Measurements from ENCODE around the gene STAM2. TPM values are rescaled to one million over a fixed set of nuclear protein-coding genes. Genes with fewer than 3 reads are reported as not detected.
"Not testable (repeated sequence)": the region's sequence is repeated elsewhere in the genome, so short reads cannot be mapped to it uniquely, and the experiment has no call there.

Gene STAM2
- total and polyA plus RNA-seq, 4 experiments from 2014 or later: 2.9 to 25.3 (median 12.5) TPM

GRCh38 chr2:152186262-152186661 lies 10.7 kb upstream of the STAM2 start:
- Mint-ChIP-seq H3K9me3 (peaks cover 0 to 6% (median 0%) of the 10 kb centered on the region in 8 donors), H3K27me3 (peaks cover 19% of the 10 kb centered on the region in 2 donors), H3K4me1 (peaks cover 0 to 8% (median 3%) of the 10 kb centered on the region in 4 donors), H3K4me3 (no peak overlapping the region), H3K36me3 (no peaks in the 10 kb centered on the region), H3K27ac (no peak overlapping the region)
- ChIA-PET POLR2A (ENCODE audit: partially characterized antibody) (no interaction called here), CTCF (ENCODE audit: partially characterized antibody) (interaction anchor here (3.4 kb wide), 1 partner anchor 10 kb away, joined by 14 read pairs; the partner anchor contains the start of gene STAM2)
- no peak for DNase-seq
- no peak overlapping the region for H3K4me3 ChIP-seq (ENCODE audit: low read length in 2 of 2)
- intact Hi-C loops (cut with micrococcal nuclease): no loop called here
- H3K36me3 ChIP-seq (ENCODE audit: insufficient read depth, low read length): no peaks in the 10 kb centered on the region
- H3K27me3 ChIP-seq (ENCODE audit: insufficient read depth, low read length): no peaks in the 10 kb centered on the region
- no peak overlapping the region for H3K27ac ChIP-seq (ENCODE audit: low read depth, low read length)
- no peaks in the 10 kb centered on the region for H3K9me3 ChIP-seq (ENCODE audit: control insufficient read depth in 1 of 2, low read length in 2 of 2)
- no peaks in the 10 kb centered on the region for H3K4me1 ChIP-seq (ENCODE audit: insufficient read depth, low read length)

GRCh38 chr2:152183401-152184073 lies 8.0 kb upstream of the STAM2 start:
- no peak for DNase-seq
- POLR2A ChIA-PET (ENCODE audit: partially characterized antibody): no interaction called here
- Histone ChIP-seq H3K27me3 (ENCODE audit: insufficient read depth, low read length) (no peaks in the 10 kb centered on the region), H3K27ac (ENCODE audit: low read depth, low read length) (no peak overlapping the region), H3K36me3 (ENCODE audit: insufficient read depth, low read length) (no peaks in the 10 kb centered on the region), H3K9me3 (ENCODE audit: control insufficient read depth in 1 of 2, low read length in 2 of 2) (no peaks in the 10 kb centered on the region), H3K4me3 (ENCODE audit: low read length in 2 of 2) (no peak overlapping the region), H3K4me1 (ENCODE audit: insufficient read depth, low read length) (no peaks in the 10 kb centered on the region)
- no peak overlapping the region for H3K27ac Mint-ChIP-seq
- H3K36me3 Mint-ChIP-seq: no peaks in the 10 kb centered on the region
- H3K9me3 Mint-ChIP-seq: peaks cover 0 to 6% (median 0%) of the 10 kb centered on the region in 8 donors
- peaks cover 0 to 8% (median 3%) of the 10 kb centered on the region in 4 donors for H3K4me1 Mint-ChIP-seq
- intact Hi-C loops (cut with micrococcal nuclease): no loop called here
- H3K4me3 Mint-ChIP-seq: no peak overlapping the region
- CTCF ChIA-PET (ENCODE audit: partially characterized antibody): interaction anchor here (0.7 kb wide), 1 partner anchor 499 kb away, joined by 3 read pairs; no protein-coding TSS in a partner anchor
- peaks cover 13 to 16% of the 10 kb centered on the region in 2 donors for H3K27me3 Mint-ChIP-seq

GRCh38 chr2:152177667-152178066 lies 2.1 kb upstream of the STAM2 start:
- CTCF ChIA-PET (ENCODE audit: partially characterized antibody): not testable (repeated sequence)

GRCh38 chr2:152176113-152176714 lies 651 bp upstream of the STAM2 start:
- H3K27ac ChIP-seq (ENCODE audit: low read depth, low read length): peak overlapping the region; percentile 91
- CTCF ChIA-PET (ENCODE audit: partially characterized antibody): interaction anchor here (0.6 to 6.5 kb wide), 28 partner anchors 9 to 1345 kb away, joined by 3 to 115 read pairs (median 4); partner anchors contain the start of genes ARL6IP6 and FMNL2

More at GRCh38 chr2:152177667-152178066, 2.1 kb upstream of the STAM2 start:
- intact Hi-C loops (cut with micrococcal nuclease): loop anchor here (2.0 kb wide), 2 partner anchors 141 to 1341 kb away; no protein-coding TSS in a partner anchor
- not testable (repeated sequence) for H3K36me3 ChIP-seq (ENCODE audit: insufficient read depth, low read length); DNase-seq; H3K27ac Mint-ChIP-seq; H3K27me3 ChIP-seq (ENCODE audit: insufficient read depth, low read length); H3K4me3 ChIP-seq (ENCODE audit: low read length in 2 of 2); H3K27ac ChIP-seq (ENCODE audit: low read depth, low read length); H3K9me3 Mint-ChIP-seq; H3K9me3 ChIP-seq (ENCODE audit: control insufficient read depth in 1 of 2, low read length in 2 of 2); H3K27me3 Mint-ChIP-seq
- Mint-ChIP-seq H3K4me1 (peaks cover 14 to 37% (median 22%) of the 10 kb centered on the region in 4 donors), H3K4me3 (peak overlapping the region in 2 of 8 donors; percentile 46 to 57), H3K36me3 (peaks cover 0 to 18% of the 10 kb centered on the region in 2 donors)
- POLR2A ChIA-PET (ENCODE audit: partially characterized antibody): interaction anchor here (0.7 to 3.2 kb wide), 2 partner anchors 540 to 1299 kb away, joined by 4 to 25 read pairs; partner anchors contain the start of genes ARL6IP6 and PRPF40A
- peaks cover 25% of the 10 kb centered on the region for H3K4me1 ChIP-seq (ENCODE audit: insufficient read depth, low read length)

GRCh38 chr2:152175012-152175367 lies 573 bp downstream of the STAM2 start:
- peaks cover 0 to 18% of the 10 kb centered on the region in 2 donors for H3K36me3 Mint-ChIP-seq

More at GRCh38 chr2:152176113-152176714, 651 bp upstream of the STAM2 start:
- Histone ChIP-seq H3K9me3 (ENCODE audit: control insufficient read depth in 1 of 2, low read length in 2 of 2) (no peaks in the 10 kb centered on the region), H3K4me1 (ENCODE audit: insufficient read depth, low read length) (peaks cover 36% of the 10 kb centered on the region), H3K36me3 (ENCODE audit: insufficient read depth, low read length) (no peaks in the 10 kb centered on the region), H3K27me3 (ENCODE audit: insufficient read depth, low read length) (no peaks in the 10 kb centered on the region), H3K4me3 (ENCODE audit: low read length in 2 of 2) (peak overlapping the region; percentile 74 to 99)
- Mint-ChIP-seq H3K36me3 (peaks cover 0 to 18% of the 10 kb centered on the region in 2 donors), H3K4me1 (peaks cover 25 to 49% (median 32%) of the 10 kb centered on the region in 4 donors), H3K27ac (peak overlapping the region; percentile 98 to 100 (median 99)), H3K4me3 (peak overlapping the region; percentile 95 to 99 (median 98)), H3K9me3 (peaks cover 0 to 4% (median 0%) of the 10 kb centered on the region in 8 donors), H3K27me3 (peaks cover 0 to 3% of the 10 kb centered on the region in 2 donors)
- POLR2A ChIA-PET (ENCODE audit: partially characterized antibody): interaction anchor here (0.6 to 3.2 kb wide), 9 partner anchors 9 to 915 kb away, joined by 3 to 25 read pairs (median 4); partner anchors contain the start of genes ARL5A, ARL6IP6, PRPF40A and RBM43
- intact Hi-C loops (cut with micrococcal nuclease): loop anchor here (1.0 to 2.0 kb wide), 6 partner anchors 139 to 1343 kb away; partner anchors contain the start of genes ARL6IP6 and RPRM
- no peak for DNase-seq

GRCh38 chr2:152174574-152174973 lies 989 bp downstream of the STAM2 start:
- POLR2A ChIA-PET (ENCODE audit: partially characterized antibody): interaction anchor here (1.9 to 3.2 kb wide), 2 partner anchors 461 to 543 kb away, joined by 14 to 25 read pairs; partner anchors contain the start of genes ARL6IP6 and PRPF40A
- no peak for DNase-seq
- no peaks in the 10 kb centered on the region for H3K27me3 Mint-ChIP-seq

More at GRCh38 chr2:152175012-152175367, 573 bp downstream of the STAM2 start:
- H3K36me3 ChIP-seq (ENCODE audit: insufficient read depth, low read length): no peaks in the 10 kb centered on the region
- no peaks in the 10 kb centered on the region for H3K27me3 ChIP-seq (ENCODE audit: insufficient read depth, low read length)
- ChIA-PET POLR2A (ENCODE audit: partially characterized antibody) (interaction anchor here (1.4 to 3.2 kb wide), 4 partner anchors 461 to 914 kb away, joined by 3 to 25 read pairs (median 10); partner anchors contain the start of genes ARL6IP6, PRPF40A and RBM43), CTCF (ENCODE audit: partially characterized antibody) (interaction anchor here (0.9 to 6.5 kb wide), 11 partner anchors 8 to 1345 kb away, joined by 3 to 115 read pairs (median 5); partner anchors contain the start of gene FMNL2)
- intact Hi-C loops (cut with micrococcal nuclease): loop anchor here (1.0 kb wide), 1 partner anchor 347 kb away; the partner anchor contains the start of gene ARL5A
- H3K4me1 Mint-ChIP-seq: peaks cover 25 to 49% (median 33%) of the 10 kb centered on the region in 4 donors
- H3K4me1 ChIP-seq (ENCODE audit: insufficient read depth, low read length): peaks cover 36% of the 10 kb centered on the region
- peaks cover 0 to 4% (median 0%) of the 10 kb centered on the region in 8 donors for H3K9me3 Mint-ChIP-seq
- H3K27ac Mint-ChIP-seq: peak overlapping the region; percentile 98 to 100 (median 99)
- peak overlapping the region; percentile 91 for H3K27ac ChIP-seq (ENCODE audit: low read depth, low read length)
- H3K4me3 Mint-ChIP-seq: peak overlapping the region; percentile 95 to 99 (median 98)
- no peaks in the 10 kb centered on the region for H3K27me3 Mint-ChIP-seq
- H3K4me3 ChIP-seq (ENCODE audit: low read length in 2 of 2): peak overlapping the region; percentile 74 to 99
- no peak for DNase-seq
- no peaks in the 10 kb centered on the region for H3K9me3 ChIP-seq (ENCODE audit: control insufficient read depth in 1 of 2, low read length in 2 of 2)

More at GRCh38 chr2:152174574-152174973, 989 bp downstream of the STAM2 start:
- peak overlapping the region; percentile 95 to 99 (median 98) for H3K4me3 Mint-ChIP-seq
- H3K9me3 ChIP-seq (ENCODE audit: control insufficient read depth in 1 of 2, low read length in 2 of 2): no peaks in the 10 kb centered on the region
- peak overlapping the region; percentile 74 to 99 for H3K4me3 ChIP-seq (ENCODE audit: low read length in 2 of 2)
- H3K36me3 Mint-ChIP-seq: peaks cover 1 to 19% of the 10 kb centered on the region in 2 donors
- no peaks in the 10 kb centered on the region for H3K36me3 ChIP-seq (ENCODE audit: insufficient read depth, low read length)
- intact Hi-C loops (cut with micrococcal nuclease): no loop called here
- peaks cover 26 to 52% (median 35%) of the 10 kb centered on the region in 4 donors for H3K4me1 Mint-ChIP-seq
- peaks cover 37% of the 10 kb centered on the region for H3K4me1 ChIP-seq (ENCODE audit: insufficient read depth, low read length)
- H3K27ac ChIP-seq (ENCODE audit: low read depth, low read length): peak overlapping the region; percentile 91
- CTCF ChIA-PET (ENCODE audit: partially characterized antibody): interaction anchor here (0.9 to 6.5 kb wide), 4 partner anchors 460 to 1345 kb away, joined by 3 to 115 read pairs (median 4); no protein-coding TSS in a partner anchor
- H3K27me3 ChIP-seq (ENCODE audit: insufficient read depth, low read length): no peaks in the 10 kb centered on the region
- H3K9me3 Mint-ChIP-seq: peaks cover 0 to 4% (median 0%) of the 10 kb centered on the region in 8 donors
- peak overlapping the region; percentile 98 to 100 (median 99) for H3K27ac Mint-ChIP-seq

Data from CD4-positive, alpha-beta memory T cell (primary cell).